ENCODE measurements around the gene CCNI.

GRCh38 chr4:77104388-77104787, 28.6 kb upstream of the CCNI start:
- TF ChIP-seq, protein P1, sequence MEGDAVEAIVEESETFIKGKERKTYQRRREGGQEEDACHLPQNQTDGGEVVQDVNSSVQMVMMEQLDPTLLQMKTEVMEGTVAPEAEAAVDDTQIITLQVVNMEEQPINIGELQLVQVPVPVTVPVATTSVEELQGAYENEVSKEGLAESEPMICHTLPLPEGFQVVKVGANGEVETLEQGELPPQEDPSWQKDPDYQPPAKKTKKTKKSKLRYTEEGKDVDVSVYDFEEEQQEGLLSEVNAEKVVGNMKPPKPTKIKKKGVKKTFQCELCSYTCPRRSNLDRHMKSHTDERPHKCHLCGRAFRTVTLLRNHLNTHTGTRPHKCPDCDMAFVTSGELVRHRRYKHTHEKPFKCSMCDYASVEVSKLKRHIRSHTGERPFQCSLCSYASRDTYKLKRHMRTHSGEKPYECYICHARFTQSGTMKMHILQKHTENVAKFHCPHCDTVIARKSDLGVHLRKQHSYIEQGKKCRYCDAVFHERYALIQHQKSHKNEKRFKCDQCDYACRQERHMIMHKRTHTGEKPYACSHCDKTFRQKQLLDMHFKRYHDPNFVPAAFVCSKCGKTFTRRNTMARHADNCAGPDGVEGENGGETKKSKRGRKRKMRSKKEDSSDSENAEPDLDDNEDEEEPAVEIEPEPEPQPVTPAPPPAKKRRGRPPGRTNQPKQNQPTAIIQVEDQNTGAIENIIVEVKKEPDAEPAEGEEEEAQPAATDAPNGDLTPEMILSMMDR (IDR thresholded peaks at IDR 0.05): no peak
- TF ChIP-seq POLR2A (IDR thresholded peaks at IDR 0.05): no peak
